ENCODE results near the gene RNF8.
"Not testable (repeated sequence)": the region's sequence is repeated elsewhere in the genome, so short reads cannot be mapped to it uniquely, and the experiment has no call there.

The RNF8 gene

GRCh38 chr6:37321516-37322415 lies 32.0 kb upstream of the RNF8 start:
- DNase-seq (ENCODE audit: low spot score): no peak

GRCh38 chr6:37323580-37323979 lies 30.2 kb upstream of the RNF8 start:
- DNase-seq (ENCODE audit: low spot score): no peak

GRCh38 chr6:37324131-37325033 lies 29.4 kb upstream of the RNF8 start:
- DNase-seq (ENCODE audit: low spot score): peak; percentile 50

- not testable (repeated sequence) for DNase-seq (ENCODE audit: low spot score)
Observed at GRCh38 chr6:37330345-37330744, 23.4 kb upstream of the RNF8 start.

- no peak for DNase-seq (ENCODE audit: low spot score)
Observed at GRCh38 chr6:37331047-37331446, 22.7 kb upstream of the RNF8 start.

GRCh38 chr6:37332894-37333293 lies 20.9 kb upstream of the RNF8 start:
- DNase-seq (ENCODE audit: low spot score): no peak

- DNase-seq (ENCODE audit: low spot score): no peak
Observed at GRCh38 chr6:37334047-37334446, 19.7 kb upstream of the RNF8 start.

GRCh38 chr6:37338317-37338716 lies 15.5 kb upstream of the RNF8 start:
- not testable (repeated sequence) for DNase-seq (ENCODE audit: low spot score)

GRCh38 chr6:37338745-37339255 lies 15.0 kb upstream of the RNF8 start:
- DNase-seq (ENCODE audit: low spot score): no peak

- no peak for DNase-seq (ENCODE audit: low spot score)
Observed at GRCh38 chr6:37339741-37340638, 13.8 kb upstream of the RNF8 start.

GRCh38 chr6:37340639-37340943 lies 13.2 kb upstream of the RNF8 start:
- DNase-seq (ENCODE audit: low spot score): no peak

GRCh38 chr6:37343248-37343647 lies 10.5 kb upstream of the RNF8 start:
- DNase-seq (ENCODE audit: low spot score): no peak

- no peak for DNase-seq (ENCODE audit: low spot score)
Observed at GRCh38 chr6:37344308-37344707, 9.5 kb upstream of the RNF8 start.

- DNase-seq (ENCODE audit: low spot score): not testable (repeated sequence)
Observed at GRCh38 chr6:37345804-37346203, 8.0 kb upstream of the RNF8 start.

GRCh38 chr6:37347177-37347576 lies 6.6 kb upstream of the RNF8 start:
- no peak for DNase-seq (ENCODE audit: low spot score)

- no peak for DNase-seq (ENCODE audit: low spot score)
Observed at GRCh38 chr6:37347670-37348111, 6.1 kb upstream of the RNF8 start.

- no peak for DNase-seq (ENCODE audit: low spot score)
Observed at GRCh38 chr6:37351027-37351426, 2.8 kb upstream of the RNF8 start.

GRCh38 chr6:37352384-37352783 lies 1.4 kb upstream of the RNF8 start:
- DNase-seq (ENCODE audit: low spot score): no peak

GRCh38 chr6:37354526-37355384 lies 972 bp downstream of the RNF8 start:
- peak; percentile 58 for DNase-seq (ENCODE audit: low spot score)

GRCh38 chr6:37357288-37357687 lies 3.5 kb downstream of the RNF8 start:
- DNase-seq (ENCODE audit: low spot score): no peak

- no peak for DNase-seq (ENCODE audit: low spot score)
Observed at GRCh38 chr6:37357860-37358259, 4.1 kb downstream of the RNF8 start.

Data from hepatic stellate cell (primary cell).